GM03348 (cell line): ENCODE data around the gene DDN.

Source experiments
- DNase-seq: peaks from one replicate; pipeline ENCODE4 v3.0.0; 2012; ENCODE audit warnings: low spot score

DDN gene

DNA sequence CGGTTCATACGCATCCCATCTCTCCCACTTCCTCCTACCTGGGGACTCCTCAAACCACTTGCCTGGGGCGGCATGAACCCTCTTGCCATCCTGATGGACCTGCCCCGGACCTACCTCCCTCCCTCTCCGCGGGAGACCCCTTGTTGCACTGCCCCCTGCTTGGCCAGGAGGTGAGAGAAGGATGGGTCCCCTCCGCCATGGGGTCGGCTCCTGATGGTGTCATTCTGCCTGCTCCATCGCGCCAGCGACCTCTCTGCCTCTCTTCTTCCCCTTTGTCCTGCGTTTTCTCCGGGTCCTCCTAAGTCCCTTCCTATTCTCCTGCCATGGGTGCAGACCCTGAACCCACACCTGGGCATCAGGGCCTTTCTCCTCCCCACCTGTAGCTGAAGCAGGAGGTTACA, 17.4 kb downstream of the DDN start:
- DNase-seq: no peak

DNA sequence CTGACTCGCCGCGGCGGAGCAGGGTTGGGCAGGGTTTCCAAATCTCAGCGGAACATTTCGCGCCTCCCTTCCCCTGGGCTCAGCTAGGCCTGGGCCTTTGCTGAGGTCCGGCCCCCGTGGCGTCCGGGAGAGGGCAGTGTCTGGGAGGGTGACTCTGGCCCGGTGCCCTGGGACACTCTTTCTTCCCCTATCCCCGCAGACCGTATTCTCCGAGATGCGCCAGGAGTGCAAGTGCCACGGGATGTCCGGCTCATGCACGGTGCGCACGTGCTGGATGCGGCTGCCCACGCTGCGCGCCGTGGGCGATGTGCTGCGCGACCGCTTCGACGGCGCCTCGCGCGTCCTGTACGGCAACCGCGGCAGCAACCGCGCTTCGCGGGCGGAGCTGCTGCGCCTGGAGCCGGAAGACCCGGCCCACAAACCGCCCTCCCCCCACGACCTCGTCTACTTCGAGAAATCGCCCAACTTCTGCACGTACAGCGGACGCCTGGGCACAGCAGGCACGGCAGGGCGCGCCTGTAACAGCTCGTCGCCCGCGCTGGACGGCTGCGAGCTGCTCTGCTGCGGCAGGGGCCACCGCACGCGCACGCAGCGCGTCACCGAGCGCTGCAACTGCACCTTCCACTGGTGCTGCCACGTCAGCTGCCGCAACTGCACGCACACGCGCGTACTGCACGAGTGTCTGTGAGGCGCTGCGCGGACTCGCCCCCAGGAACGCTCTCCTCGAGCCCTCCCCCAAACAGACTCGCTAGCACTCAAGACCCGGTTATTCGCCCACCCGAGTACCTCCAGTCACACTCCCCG, 18.0 kb downstream of the DDN start:
- DNase-seq: no peak

DNA sequence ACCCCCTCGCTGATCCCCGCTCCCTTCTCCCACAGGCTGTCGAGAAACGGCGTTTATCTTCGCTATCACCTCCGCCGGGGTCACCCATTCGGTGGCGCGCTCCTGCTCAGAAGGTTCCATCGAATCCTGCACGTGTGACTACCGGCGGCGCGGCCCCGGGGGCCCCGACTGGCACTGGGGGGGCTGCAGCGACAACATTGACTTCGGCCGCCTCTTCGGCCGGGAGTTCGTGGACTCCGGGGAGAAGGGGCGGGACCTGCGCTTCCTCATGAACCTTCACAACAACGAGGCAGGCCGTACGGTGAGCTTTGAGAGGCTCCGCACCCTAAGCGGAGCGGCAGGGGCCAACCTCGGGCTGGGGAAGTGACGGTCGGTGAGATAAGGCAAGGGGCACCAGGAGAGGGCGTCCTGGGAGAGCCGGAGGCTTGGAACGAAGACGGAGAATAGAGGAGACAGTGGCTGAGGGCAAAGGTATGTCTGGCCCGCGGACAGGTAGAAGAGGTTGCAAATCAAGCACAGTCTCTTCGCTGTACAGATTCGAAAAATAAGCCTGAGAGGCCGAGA, 18.7 kb downstream of the DDN start:
- DNase-seq: no peak

- DNase-seq: no peak
Measured at GRCh38 chr12:48979602-48980388, 19.4 kb downstream of the DDN start.

DNA sequence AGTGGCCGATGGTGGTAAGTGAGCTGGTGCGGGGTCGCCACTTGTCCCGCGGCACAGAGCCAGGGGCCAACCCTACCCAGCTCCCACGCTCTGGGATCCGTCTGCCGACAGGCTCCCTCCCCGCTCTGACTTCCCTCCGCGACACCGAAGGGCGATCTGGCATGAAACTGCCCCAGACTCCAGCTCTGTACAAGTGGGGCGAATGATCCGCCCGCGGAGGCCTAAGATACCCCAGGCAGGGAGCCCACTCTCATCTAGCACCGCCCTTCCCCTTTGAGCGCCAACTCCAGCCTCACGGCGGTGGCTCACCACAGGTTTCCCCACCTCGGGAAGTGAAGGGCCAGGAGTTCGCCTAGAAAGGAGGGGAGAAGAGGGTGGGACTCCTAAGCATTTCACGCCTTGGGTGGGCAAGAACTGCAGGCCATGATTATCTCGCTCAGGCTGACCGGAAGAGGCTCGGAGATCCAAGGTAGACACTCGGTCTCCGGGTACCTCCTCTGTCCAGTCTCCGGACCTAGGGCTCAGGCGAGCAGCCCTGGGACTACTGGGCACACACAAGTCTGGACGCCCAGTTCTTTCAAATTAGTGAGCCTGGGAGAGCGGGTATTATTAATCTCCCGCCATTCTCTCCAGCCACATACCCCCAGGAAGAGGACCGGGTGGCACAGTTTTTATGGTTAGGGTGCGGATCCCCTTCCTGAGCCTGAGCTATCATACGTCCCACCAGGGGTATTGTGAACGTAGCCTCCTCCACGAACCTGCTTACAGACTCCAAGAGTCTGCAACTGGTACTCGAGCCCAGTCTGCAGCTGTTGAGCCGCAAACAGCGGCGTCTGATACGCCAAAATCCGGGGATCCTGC, 20.2 kb downstream of the DDN start:
- no peak for DNase-seq

DNA sequence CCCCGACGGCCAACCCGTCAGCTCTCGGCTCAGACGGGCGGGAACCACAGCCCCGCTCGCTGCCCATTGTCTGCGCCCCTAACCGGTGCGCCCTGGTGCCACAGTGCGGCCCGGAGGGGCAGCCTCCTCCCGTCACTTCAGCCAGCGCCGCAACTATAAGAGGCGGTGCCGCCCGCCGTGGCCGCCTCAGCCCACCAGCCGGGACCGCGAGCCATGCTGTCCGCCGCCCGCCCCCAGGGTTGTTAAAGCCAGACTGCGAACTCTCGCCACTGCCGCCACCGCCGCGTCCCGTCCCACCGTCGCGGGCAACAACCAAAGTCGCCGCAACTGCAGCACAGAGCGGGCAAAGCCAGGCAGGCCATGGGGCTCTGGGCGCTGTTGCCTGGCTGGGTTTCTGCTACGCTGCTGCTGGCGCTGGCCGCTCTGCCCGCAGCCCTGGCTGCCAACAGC, 20.9 kb downstream of the DDN start, which contains the start of gene WNT1:
TSS of gene WNT1 (plus strand) at position 32 of the 450 bp plus-strand sequence. CDS start at position 361, 329 bp downstream.
- DNase-seq: no peak

DNA sequence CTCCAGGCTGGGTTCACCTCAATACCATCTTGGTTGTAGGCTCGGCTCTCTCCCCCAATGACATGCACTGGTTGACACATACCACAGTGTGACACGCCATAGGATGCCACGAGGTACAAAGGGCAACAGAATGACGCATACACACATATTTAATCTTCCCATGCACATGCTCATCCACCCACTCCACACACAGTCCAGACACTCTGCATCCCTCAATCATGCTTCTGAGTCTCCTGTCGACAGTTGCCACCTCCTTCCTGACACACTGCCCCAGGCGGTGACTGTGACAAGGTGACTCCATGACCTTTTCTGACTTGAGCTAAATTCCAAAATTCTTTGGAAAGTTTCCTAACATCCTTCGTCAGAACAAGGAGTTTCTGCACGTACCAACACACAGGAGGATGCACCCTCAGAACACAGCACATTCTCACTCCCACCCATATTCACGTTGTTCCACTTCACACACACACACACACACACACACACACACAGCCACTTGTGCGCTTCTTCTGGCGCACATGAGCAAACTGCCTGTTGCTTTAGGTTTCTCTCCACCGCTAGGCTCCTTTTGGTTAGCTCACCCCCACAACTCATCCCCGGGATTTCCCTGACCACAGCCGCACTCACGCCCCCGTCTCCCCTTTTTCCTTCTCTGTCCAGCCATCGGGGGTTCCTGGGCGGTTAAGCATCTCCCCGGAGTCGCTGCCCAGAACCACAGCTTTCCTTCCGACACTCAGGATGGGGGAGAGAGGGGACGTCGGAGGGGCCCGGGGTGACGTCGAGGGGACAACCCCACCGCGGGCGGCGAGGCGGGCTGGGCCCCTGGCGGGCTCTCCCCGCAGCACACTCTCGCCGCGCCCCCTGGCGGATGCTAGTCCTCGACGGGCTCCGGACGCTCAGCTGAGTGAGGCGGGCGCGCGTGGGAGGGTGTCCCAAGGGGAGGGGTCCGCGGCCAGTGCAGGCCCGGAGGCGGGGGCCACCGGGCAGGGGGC, 21.6 kb downstream of the DDN start:
- peak; percentile 85 for DNase-seq

- DNase-seq: peak; percentile 77
Measured at GRCh38 chr12:48973941-48974673, 25.1 kb downstream of the DDN start.

GRCh38 chr12:48973531-48973930, 25.6 kb downstream of the DDN start:
- peak; percentile 71 for DNase-seq

DNA sequence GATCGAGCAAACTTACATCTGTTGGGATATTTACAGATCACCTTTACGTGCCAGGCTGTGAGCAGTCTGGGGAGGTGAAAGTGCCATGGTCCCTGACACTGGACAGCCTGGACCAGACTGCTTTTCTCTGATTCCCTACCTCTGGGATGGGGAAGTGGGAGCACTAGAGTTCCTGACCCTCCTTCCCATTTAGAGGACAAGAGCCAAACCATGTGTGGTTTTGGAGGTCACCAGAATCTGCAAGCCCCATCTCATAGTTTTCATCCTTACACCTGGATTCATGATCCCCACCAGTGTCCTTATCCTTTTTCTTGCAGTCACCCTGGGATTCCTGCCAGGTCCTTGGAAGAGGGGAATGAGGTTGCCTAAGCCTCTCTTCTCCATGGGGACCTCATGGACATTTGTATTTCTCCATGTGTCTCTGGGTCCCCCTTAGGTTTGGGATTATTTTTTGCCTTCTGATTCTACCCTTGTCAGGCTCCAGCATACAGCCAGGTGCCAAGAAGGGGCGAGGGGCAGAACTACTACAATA, 26.2 kb downstream of the DDN start:
- DNase-seq: no peak

- DNase-seq: no peak
Measured at GRCh38 chr12:48972213-48972951, 26.8 kb downstream of the DDN start.

- no peak for DNase-seq
Measured at GRCh38 chr12:48970702-48971334, 28.4 kb downstream of the DDN start.

GRCh38 chr12:48969833-48970701, 29.1 kb downstream of the DDN start:
- no peak for DNase-seq

- no peak for DNase-seq
Measured at GRCh38 chr12:48969160-48969771, 29.9 kb downstream of the DDN start.

DNA sequence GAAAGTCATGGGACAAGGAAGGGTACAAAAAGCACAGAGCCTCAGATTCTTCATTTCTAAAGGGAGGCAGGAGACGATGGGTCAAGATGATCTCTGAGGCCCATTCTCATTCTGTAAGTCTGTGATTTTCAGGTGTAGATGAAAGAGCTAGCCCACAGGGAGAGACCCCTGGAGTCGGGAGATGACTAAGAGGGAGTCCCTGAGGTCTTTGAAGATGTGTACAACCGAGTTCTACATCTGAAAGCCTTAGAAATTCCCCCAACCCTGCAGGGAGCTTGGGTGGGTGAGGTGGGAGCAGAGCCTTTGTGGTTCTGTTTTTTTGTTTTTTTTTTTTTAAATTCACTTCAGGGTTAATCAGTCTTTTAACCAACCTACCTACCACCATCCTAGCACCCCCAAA, 30.7 kb downstream of the DDN start:
- DNase-seq: no peak

- no peak for DNase-seq
Measured at GRCh38 chr12:48967991-48968390, 31.2 kb downstream of the DDN start.
